Adipocyte (in vitro differentiated cells): ENCODE data around the gene DMBT1.

Experiments
- DNase-seq: peaks from one replicate; pipeline ENCODE4 v3.0.0-alpha.2; 2015; ENCODE audit warnings: low read depth
- H3K27me3 ChIP-seq: replicated peaks from 2 replicates; pipeline ENCODE4 v1.7.0; 2013; ENCODE audit warnings: mild to moderate bottlenecking, low read length, moderate library complexity; ENCODE audit not compliant: control insufficient read depth, insufficient read depth
- H3K36me3 ChIP-seq: 2 replicates; pipeline ENCODE4 v1.7.0; 2013; ENCODE audit warnings: low read length, mild to moderate bottlenecking, moderate library complexity; ENCODE audit not compliant: control insufficient read depth, insufficient read depth, severe bottlenecking
- H3K4me1 ChIP-seq: 2 replicates; pipeline ENCODE4 v1.7.0; 2013; ENCODE audit warnings: mild to moderate bottlenecking, low read length, moderate library complexity; ENCODE audit not compliant: control insufficient read depth, insufficient read depth
- H3K4me3 ChIP-seq: 2 replicates; pipeline ENCODE4 v1.7.0; 2013; ENCODE audit warnings: mild to moderate bottlenecking, low read length, moderate library complexity
- H3K9ac ChIP-seq: 2 replicates; pipeline ENCODE4 v1.7.0; 2013; ENCODE audit warnings: mild to moderate bottlenecking, low read length, moderate library complexity
- H3K9me3 ChIP-seq: 2 replicates; pipeline ENCODE4 v1.7.0; 2013; ENCODE audit warnings: mild to moderate bottlenecking, low read length, moderate library complexity; ENCODE audit not compliant: control insufficient read depth

Gene DMBT1

GRCh38 chr10:122660696-122661095 lies 100.1 kb downstream of the DMBT1 start:
- Histone ChIP-seq H3K4me1 (no peaks in the 10 kb centered on the region), H3K9ac (no peak overlapping the region), H3K4me3 (no peak overlapping the region), H3K9me3 (no peaks in the 10 kb centered on the region), H3K36me3 (no peaks in the 10 kb centered on the region), H3K27me3 (peaks cover 33% of the 10 kb centered on the region)
- no peak for DNase-seq

GRCh38 chr10:122662231-122662630 lies 101.7 kb downstream of the DMBT1 start:
- no peaks in the 10 kb centered on the region for H3K4me1 ChIP-seq
- DNase-seq, result no peak
- H3K36me3 ChIP-seq, result no peaks in the 10 kb centered on the region
- peaks cover 38% of the 10 kb centered on the region for H3K27me3 ChIP-seq
- H3K4me3 ChIP-seq, result no peak overlapping the region
- H3K9me3 ChIP-seq, result no peaks in the 10 kb centered on the region
- no peak overlapping the region for H3K9ac ChIP-seq

- no peak overlapping the region for H3K4me3 ChIP-seq
- H3K27me3 ChIP-seq, result peaks cover 46% of the 10 kb centered on the region
- no peaks in the 10 kb centered on the region for H3K9me3 ChIP-seq
- no peak for DNase-seq
- H3K4me1 ChIP-seq, result no peaks in the 10 kb centered on the region
- no peak overlapping the region for H3K9ac ChIP-seq
- H3K36me3 ChIP-seq, result no peaks in the 10 kb centered on the region
These were observed 103.1 kb downstream of the DMBT1 start for GRCh38 chr10:122663516-122664130.

GRCh38 chr10:122664501-122664900 lies 103.9 kb downstream of the DMBT1 start:
- no peak for DNase-seq
- Histone ChIP-seq H3K36me3 (no peaks in the 10 kb centered on the region), H3K4me1 (no peaks in the 10 kb centered on the region), H3K4me3 (no peak overlapping the region), H3K9ac (no peak overlapping the region), H3K9me3 (no peaks in the 10 kb centered on the region), H3K27me3 (peaks cover 54% of the 10 kb centered on the region)

GRCh38 chr10:122665329-122665860 lies 104.8 kb downstream of the DMBT1 start:
- no peak for DNase-seq
- no peaks in the 10 kb centered on the region for H3K4me1 ChIP-seq
- no peaks in the 10 kb centered on the region for H3K9me3 ChIP-seq
- H3K4me3 ChIP-seq, result no peak overlapping the region
- no peaks in the 10 kb centered on the region for H3K36me3 ChIP-seq
- no peak overlapping the region for H3K9ac ChIP-seq
- H3K27me3 ChIP-seq, result peaks cover 60% of the 10 kb centered on the region

- H3K36me3 ChIP-seq, result no peaks in the 10 kb centered on the region
- H3K4me1 ChIP-seq, result no peaks in the 10 kb centered on the region
- no peaks in the 10 kb centered on the region for H3K9me3 ChIP-seq
- H3K27me3 ChIP-seq, result peaks cover 59% of the 10 kb centered on the region
- DNase-seq, result no peak
- H3K9ac ChIP-seq, result no peak overlapping the region
- H3K4me3 ChIP-seq, result no peak overlapping the region
These were observed 105.4 kb downstream of the DMBT1 start for GRCh38 chr10:122665946-122666345.

- Histone ChIP-seq H3K4me3 (no peak overlapping the region), H3K27me3 (peaks cover 57% of the 10 kb centered on the region), H3K4me1 (no peaks in the 10 kb centered on the region), H3K36me3 (no peaks in the 10 kb centered on the region), H3K9ac (no peak overlapping the region), H3K9me3 (no peaks in the 10 kb centered on the region)
- DNase-seq, result no peak
These were observed 108.5 kb downstream of the DMBT1 start for GRCh38 chr10:122669045-122669444.

GRCh38 chr10:122669842-122670241 lies 109.3 kb downstream of the DMBT1 start:
- H3K4me1 ChIP-seq, result no peaks in the 10 kb centered on the region
- H3K9ac ChIP-seq, result no peak overlapping the region
- H3K9me3 ChIP-seq, result no peaks in the 10 kb centered on the region
- H3K27me3 ChIP-seq, result peaks cover 60% of the 10 kb centered on the region
- H3K4me3 ChIP-seq, result no peak overlapping the region
- H3K36me3 ChIP-seq, result no peaks in the 10 kb centered on the region
- no peak for DNase-seq

GRCh38 chr10:122671355-122671754 lies 110.8 kb downstream of the DMBT1 start:
- Histone ChIP-seq H3K4me3 (no peak overlapping the region), H3K36me3 (no peaks in the 10 kb centered on the region), H3K9me3 (no peaks in the 10 kb centered on the region), H3K27me3 (peaks cover 64% of the 10 kb centered on the region), H3K4me1 (no peaks in the 10 kb centered on the region), H3K9ac (no peak overlapping the region)
- no peak for DNase-seq

- H3K27me3 ChIP-seq, result peaks cover 63% of the 10 kb centered on the region
These were observed 112.1 kb downstream of the DMBT1 start for GRCh38 chr10:122672655-122673054.

GRCh38 chr10:122673269-122673668 lies 112.7 kb downstream of the DMBT1 start:
- Histone ChIP-seq H3K4me3 (no peak overlapping the region), H3K9me3 (no peaks in the 10 kb centered on the region), H3K36me3 (no peaks in the 10 kb centered on the region), H3K27me3 (peaks cover 57% of the 10 kb centered on the region), H3K9ac (no peak overlapping the region), H3K4me1 (no peaks in the 10 kb centered on the region)
- DNase-seq, result no peak

More at GRCh38 chr10:122672655-122673054, 112.1 kb downstream of the DMBT1 start:
- Histone ChIP-seq H3K4me3 (no peak overlapping the region), H3K4me1 (no peaks in the 10 kb centered on the region), H3K36me3 (no peaks in the 10 kb centered on the region), H3K9me3 (no peaks in the 10 kb centered on the region), H3K9ac (no peak overlapping the region)
- no peak for DNase-seq

- no peak overlapping the region for H3K9ac ChIP-seq
- no peaks in the 10 kb centered on the region for H3K4me1 ChIP-seq
- no peak overlapping the region for H3K4me3 ChIP-seq
- no peaks in the 10 kb centered on the region for H3K9me3 ChIP-seq
- peaks cover 55% of the 10 kb centered on the region for H3K27me3 ChIP-seq
- no peak for DNase-seq
- H3K36me3 ChIP-seq, result no peaks in the 10 kb centered on the region
These were observed 113.2 kb downstream of the DMBT1 start for GRCh38 chr10:122673731-122674130.
